UCSD-AML1 (cell line): Measurements from ENCODE around the gene CRTC3.

Experiments used
- DNase-seq: peaks from one replicate; lab custom pipeline; 2025; ENCODE audit not compliant: unreplicated experiment; lab: John Stamatoyannopoulos, UW

Gene CRTC3

DNA sequence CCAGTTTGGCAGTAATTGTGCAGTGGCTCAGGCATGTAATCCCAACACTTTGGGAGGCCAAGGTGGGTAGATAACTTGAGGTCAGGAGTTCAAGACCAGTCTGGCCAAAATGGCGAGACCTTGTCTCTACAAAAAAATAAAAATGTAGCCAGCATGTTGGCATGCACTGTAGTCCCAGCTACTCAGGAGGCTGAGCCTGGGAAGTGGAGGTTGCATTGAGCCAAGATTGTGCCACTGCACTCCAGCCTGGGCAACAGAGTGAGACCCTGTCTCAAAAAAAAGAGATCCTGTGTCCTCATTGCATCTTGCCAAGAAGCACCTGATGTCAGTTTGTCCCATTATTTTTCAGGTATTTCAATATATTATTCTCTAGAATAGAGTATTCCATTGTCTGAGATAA lies 61.8 kb downstream of the CRTC3 start:
- DNase-seq: no peak

DNA sequence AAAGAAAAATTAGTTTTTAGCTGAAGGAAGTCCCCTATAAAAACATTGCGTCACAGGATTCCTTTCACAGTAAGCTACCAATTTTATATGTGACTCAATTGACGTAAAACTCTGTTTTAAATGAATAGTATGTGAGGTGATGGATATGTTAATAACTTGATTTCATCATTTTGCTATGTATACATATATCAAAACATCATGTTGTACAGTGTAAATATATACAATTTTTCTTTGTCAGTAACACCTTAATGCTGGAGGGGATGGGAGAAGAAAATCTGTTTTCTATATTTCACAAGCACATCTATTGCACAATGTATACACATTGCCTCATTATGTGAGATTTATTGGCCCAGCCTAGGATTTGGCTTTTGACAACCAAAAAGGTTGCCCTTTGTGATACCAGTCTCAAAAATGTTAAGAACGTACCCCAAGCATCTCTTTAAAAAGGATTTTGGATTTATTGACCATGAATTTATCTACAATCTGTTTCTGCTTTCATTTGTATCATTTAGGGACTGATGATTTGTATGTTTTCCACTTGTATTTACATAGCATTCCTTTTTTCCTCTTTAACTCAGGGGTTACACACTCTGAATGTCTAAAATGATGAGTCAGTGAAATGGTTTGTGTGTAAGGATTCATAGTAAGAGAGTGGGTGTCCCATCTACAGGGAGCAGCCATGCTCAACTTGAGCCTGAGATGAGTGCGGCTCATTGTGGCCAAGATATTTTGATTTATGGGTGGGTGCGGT lies 62.6 kb downstream of the CRTC3 start:
- no peak for DNase-seq

DNA sequence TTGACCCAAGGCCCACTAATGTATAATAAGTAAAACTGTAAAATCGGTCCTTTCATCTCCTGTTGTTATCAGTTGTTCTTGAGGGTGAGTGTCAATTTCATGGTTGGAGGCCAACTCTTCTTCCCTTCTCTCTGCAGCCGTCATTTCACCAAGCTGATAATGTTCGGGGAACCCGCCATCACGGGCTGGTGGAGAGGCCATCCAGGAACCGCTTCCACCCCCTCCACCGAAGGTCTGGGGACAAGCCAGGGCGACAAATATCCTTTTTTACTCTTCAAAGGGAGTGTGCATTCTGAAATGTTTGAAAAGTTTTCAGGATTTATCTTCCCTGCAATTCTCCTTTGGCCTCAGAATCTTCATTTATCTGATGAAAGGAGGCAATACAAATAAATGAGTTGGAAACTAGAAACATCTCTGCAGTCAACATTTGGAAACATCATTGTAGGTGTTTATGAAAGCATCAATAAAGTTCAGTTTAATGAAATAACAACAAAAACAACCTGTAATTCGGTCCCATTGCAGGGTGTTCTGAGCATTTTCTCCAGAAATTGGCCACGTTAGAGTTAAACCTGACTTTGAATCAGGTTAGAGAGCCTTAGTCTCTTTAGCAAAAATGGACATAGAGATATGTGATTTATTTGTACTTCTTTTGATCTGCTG lies 63.9 kb downstream of the CRTC3 start:
- no peak for DNase-seq

DNA sequence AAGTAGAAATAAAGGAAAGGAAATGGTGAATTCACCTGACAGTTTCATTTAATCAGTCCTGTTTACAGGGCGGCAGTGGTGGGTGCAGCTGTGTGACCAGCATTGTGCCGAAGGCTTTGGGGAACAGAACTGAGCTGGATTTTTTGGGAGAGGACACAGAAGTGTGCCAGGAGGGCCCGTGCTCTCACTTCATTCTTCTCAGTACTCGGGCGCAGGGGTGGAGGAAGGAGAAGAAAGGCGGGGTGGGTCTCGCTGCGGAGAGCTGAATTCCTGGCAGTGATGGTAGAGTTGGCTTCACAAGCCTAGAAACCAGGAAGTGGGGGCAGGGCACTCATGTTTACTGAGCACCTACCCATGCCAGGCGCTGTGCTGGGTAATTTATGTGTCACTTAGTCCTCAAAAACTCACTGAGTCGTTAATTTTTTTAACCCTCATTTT lies 64.6 kb downstream of the CRTC3 start:
- no peak for DNase-seq

DNA sequence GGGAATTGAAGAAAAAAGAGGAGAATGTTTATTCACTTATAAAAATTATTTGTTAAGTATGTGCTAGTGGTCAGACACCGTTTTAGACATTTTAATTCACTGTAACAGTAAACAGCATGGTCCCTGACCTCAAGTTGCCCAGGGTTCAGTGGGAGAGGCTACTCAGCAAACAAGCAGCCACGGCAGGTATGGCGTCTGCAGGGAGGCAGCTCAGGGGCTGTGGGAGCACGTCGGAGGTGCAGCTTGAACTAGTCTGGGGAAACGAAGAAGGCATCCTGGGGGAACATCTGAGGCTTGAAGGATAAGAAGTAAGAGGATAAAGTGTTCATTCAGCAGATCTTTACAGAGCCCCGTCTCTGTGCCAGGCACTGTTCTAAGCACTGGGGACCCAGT lies 66.0 kb downstream of the CRTC3 start:
- no peak for DNase-seq

DNA sequence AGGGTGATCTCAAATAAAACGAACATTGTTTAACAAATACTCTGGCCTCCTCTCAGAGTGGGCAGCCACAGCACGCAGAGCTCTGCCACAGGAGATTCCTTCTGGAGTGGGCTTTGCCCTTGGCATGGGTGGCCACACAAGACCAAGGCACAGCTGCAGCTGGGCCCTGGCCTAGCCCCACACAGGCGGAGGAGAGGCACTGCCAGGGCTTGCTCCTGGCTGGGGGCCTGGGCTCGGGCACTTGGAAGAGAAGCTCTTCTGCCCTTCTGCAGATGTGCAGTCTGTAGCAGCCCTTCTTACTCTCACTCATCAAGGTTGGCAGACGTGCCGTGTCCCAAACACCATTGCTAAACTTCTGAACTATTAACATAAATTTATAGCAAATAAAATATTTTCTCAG lies 67.2 kb downstream of the CRTC3 start:
- DNase-seq: no peak

DNA sequence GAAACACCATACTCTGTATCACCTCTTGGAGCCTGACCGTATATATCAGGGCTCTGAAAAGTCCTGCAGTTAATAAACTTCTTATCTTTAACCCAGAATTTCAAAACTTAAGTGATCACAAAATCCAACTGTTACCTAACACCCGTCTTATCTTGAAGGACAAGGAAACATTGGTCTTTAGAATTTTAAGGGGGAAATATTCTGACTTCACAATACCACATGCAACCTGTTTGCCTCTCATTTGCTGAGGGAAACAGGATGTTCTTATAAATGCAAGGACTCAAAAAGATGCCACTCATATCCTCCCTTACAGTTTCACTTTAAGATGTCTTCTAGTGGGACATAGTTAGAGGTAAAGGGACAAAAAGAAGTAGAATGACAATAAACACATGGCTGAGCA lies 67.9 kb downstream of the CRTC3 start:
- no peak for DNase-seq

DNA sequence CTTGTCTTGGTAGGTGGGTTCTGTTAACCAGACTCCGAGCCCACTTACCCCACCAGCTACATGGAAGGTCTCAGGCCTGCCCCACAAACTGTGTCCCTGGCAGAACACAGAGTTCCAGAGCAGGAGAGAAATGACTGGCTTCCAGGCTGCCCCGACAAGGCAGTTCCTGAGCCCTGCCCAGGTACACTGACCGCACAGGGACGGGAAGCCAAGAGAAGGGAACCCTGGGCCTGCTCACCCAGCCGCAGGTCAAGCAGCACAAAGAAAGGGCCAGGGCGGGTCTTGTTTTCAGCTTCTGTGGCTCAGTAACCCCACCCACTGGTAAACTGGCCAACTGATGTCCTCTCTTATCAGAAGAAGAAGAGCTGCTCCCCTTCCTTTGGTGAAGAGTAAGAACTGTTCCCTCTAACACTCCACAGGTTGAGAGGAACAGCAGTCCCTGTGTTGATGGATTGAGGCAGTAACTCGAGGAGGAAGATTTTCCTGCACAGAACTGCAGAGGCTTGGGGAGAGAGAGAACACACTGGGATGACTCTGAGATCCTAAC lies 68.4 kb downstream of the CRTC3 start:
- no peak for DNase-seq

DNA sequence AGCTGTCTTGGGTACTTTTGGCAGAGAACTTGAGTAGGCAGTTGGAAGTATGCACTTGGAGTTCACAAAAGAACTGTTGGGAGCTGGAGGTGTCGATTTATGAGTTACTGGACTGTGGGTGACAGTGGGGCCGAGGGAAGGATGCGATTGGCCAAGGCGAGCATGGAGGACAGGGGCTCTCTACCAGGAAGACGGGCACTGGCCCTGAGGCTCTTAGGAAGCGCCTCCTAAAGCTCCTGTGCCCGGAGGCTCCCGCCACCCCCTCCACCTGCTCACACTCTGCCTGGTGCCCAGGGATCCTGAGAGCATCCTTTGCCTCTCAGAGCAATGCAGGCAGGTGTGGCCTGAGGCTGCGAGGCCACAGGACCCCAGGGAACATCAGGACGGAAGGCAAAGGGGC lies 69.0 kb downstream of the CRTC3 start:
- no peak for DNase-seq

DNA sequence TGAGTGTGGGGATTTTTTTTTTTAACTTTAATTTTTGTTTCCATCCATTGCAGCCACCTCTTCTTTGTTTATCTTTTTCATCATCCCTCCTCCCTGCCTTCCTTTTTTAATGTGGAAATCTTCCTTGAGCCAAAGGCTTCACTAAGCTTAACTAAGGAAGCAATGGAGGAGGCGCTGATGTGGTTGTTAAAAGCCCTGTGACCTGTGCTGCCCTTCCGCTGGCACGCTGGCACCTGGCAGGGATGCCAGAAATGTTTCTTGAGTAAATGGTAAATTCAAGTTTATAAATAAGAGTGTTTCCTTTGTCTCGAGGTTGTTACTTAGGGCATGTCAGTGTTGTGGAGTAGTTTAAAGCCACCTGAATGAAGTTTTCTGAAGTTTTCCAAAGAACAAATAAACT lies 69.4 kb downstream of the CRTC3 start:
- DNase-seq: no peak

DNA sequence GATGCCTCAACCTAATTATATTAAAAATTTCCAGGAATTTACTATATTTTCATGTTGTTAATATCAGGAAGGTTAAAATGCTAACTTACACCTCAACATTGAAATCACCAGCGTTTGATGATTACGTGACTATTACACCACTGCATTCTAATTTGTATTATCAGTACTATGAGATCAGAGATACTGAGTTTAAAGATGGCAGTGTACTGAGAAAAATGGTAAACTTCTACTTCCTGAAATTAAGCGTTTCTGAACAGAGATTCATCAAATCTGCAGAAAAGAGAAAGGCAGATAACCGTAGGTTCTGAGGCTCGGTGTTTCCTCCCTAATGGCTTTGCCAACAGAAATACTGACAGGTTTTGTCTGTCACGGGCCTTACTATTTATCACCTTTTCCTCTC lies 69.9 kb downstream of the CRTC3 start:
- DNase-seq: no peak

DNA sequence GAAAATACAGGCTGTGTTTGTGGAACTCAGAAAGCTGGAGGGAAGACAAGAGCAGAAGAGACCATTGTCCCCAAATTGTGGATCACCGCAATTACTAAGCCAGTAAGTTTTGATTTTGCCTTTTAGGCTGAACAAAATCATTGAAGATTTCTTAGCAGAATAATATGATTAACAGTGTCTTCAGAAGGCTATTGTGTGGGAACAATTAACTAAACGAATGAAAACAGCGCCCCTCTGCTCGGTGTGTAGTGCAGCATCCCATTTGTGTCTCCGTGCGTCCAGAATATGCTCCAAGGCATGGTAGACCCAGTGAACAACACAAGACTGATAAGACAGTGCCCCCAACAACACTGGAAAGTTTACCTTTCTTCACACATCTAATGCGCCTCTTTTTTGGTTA lies 71.2 kb downstream of the CRTC3 start:
- DNase-seq: no peak

DNA sequence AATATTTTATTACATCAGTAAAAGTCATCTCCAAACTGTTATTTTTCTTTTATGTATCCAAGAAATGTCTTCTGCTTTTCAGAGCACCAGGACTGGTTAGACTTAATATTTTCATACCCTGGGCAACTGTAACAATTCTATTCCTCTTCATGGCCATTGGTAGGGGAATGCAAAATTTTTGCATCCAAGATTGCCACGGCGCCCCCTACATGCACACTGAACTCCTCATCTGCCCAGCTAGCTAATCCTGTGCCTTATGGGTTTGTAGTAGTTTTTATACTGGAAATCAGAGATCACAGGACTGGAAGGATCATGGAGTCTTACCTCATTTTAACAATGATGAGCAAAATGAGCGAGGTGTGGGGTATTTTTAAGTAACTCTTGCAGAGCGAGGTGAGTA lies 74.2 kb downstream of the CRTC3 start:
- DNase-seq: peak; percentile 43

DNA sequence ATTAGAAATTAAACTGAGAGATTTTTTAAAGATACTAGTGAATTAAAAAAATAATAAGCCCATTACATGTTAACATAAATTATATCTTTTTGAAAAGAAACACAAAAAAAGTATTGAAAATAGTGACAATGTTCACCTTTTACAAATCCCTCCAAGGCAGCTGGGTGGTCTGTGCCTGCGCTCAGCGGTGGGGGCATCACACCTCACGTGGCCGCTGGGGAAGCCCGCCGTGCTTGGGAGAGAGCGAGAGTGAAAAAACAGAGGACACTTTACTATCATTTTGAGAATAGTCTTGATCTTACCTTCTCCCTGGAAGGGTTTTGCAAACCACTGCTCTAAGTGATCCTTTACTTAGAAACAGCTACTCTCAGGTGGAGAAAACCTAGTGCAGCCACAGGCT lies 76.9 kb downstream of the CRTC3 start:
- DNase-seq: no peak

DNA sequence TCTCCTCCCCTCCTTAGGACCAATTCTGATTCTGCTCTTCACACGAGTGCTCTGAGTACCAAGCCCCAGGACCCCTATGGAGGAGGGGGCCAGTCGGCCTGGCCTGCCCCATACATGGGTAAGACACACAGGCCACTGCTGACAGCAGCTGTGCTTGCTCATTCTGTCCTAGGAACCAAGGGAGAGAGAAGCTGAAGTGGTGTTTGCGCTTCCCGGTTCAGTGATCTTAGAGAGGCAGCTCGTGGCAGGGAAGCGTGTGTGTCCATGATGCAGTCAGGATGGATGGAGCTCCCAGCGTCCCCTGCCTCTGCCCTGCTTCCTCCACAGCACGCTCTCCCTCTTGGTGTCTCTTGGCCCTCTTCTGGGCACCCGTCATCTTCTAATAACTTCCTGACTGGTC lies 77.6 kb downstream of the CRTC3 start:
- no peak for DNase-seq

DNA sequence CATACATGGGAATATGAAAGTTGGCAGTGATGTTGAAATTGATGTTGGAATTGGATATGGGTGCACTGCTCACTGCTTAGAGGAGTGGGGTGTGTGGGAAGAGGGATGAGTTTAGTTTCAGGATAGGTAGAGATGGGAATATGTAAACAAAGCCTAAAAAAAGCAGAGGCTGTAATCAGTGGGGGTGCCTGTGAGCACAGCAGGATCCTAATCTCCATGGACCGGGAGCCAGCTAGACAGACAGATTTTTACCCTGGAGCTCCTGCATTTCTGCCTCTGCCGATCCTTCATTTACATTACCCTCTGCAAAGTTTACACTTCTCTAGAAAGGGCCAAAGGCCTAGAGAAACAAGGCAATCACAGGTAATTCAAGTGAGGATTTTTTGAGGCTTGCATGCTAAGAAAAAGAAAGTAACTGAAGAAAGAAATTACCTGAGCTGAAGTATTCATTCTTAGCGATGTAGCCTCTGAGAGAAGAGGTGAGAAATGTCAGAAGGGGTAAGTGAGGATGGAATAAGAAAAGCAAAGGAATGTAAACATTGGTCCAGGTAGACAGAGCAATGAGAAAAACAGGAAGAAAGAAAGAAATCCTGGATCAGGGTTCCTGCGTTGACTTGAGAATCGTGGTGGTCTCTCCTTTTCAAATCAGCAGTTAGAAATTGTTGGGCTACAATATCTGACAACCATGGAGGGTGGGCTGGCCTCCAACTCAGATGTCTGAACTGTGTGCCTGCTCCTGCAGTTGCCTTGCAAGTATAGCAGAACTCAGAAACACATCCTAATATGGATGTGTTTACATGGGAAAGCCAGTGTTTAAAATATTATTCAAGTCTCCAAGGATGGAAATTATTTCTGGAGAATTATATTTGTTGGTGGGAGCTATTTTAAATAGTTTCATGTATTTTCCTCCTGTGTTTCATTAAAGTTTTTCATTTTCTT lies 79.8 kb downstream of the CRTC3 start:
- DNase-seq: no peak

DNA sequence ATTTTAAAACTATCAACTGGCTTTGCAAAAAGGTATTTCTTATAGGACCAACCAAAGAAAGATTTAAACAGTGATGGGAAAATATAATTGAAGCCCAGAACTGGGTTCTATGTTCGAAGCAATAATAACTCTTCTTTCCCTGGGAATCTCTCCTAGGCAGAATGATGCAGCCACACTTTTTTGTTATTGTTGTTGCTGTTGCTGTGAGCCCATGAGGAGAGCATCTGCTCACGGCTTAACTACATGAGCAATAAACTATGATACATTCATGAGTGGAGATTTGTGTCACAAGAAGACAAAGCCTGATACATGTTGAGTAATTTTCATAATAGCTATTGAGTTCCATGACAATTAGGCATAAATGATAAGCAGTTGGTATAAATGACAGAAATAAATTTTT lies 80.5 kb downstream of the CRTC3 start:
- no peak for DNase-seq

DNA sequence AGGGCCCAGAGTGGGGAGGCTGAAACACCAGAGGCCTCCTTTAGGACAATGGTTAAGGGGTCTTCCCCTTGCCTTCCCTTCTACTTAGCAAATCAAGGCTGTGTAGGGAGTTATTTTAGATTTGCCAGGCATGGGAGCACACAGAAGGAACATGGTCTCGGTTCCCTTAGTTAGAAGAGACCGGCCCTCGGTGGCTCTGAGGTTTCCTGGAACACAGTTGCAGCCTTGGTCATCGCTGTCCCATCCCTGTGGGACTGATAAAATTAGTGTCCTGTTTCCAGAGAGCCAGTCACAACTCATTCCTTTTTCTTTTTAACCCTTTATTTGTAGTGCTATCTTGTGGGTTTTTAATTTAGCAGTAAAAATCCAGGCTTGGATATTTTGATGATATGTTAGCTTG lies 81.4 kb downstream of the CRTC3 start:
- DNase-seq: no peak

DNA sequence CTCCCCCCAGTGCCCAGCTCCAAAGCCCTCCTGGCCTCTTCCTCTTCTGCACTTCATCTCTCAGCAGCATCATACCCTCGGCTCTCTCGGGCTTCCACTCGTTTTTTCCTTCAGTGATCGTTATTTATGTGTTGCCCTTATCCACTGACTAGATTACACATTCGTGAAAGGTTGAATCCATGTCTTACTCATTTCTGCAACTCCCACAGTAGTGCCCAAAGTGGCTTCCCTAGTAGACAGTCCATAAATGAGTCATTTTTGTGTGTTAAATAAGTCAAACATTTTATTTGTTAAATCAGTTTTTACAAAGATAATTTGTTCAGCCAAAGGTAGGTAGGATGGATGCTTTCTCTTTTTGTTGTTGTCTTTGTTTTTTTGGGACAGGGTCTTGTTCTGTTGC lies 87.4 kb downstream of the CRTC3 start:
- no peak for DNase-seq

DNA sequence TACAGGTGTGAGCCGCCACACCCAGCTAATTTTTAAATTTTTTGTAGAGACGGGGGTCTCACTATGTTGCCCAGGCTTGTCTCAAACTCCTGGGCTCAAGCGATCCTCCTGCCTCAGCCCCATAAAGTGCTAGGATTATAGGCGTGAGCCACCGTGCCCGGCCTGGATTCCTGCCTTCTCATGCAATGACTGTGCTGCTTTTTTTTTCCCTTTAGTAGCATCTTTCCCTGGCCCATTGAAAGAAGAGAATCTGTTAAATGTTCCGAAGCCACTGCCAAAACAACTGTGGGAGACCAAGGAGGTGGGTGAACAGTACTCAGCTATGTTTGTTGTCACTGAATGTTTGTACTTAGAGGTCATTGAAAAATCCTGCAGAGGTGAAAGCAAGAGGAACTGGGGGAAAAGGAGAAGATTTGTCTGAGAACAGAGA lies 88.0 kb downstream of the CRTC3 start:
- DNase-seq: no peak

DNA sequence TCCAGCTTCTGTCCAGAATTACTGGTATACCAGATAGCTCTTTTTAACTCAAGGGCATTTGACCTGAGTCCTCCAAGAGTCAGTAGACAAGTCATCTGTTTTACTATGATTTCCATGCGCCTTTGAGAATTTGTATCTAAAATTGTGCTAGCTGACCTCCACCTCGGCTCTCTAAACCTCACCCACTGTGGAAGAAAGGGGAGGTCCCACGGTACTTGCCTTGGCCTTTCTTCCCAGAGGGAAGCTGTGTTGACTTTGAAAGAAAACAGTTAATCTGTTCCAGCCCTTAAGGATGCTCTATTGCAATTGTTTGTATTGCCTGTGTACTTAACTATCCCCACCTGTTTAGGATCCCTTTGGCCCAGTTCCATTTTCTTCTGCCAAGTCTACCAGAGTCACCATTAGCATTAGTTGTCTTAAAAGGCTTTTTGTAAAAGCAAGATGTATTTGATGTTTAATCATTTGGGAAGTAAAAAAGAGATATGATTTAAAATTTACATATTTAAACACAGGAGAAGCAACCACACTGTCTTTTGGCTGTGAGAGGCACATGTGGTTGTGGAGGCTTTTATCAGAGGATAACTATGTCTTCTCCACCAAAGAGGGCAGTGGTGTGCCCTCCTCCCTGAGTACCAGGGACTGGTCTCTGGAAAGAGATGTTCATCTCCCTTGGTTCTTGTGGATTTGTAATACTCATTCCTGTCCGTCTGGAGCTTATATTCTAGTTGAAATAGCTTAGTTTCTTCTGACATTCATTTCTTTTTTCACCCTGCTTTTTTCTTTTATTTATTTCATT lies 88.8 kb downstream of the CRTC3 start:
- DNase-seq: no peak
